HCT116 (cell line): ENCODE measurements around the gene TMEM129. TPM values are rescaled to one million over a fixed set of nuclear protein-coding genes. Genes with fewer than 3 reads are reported as not detected.

Experiments
- ATAC-seq: fragments of 200-7000 bp; cut with Tn5 transposase; 2 replicates; pipeline ENCODE4 v1.9.1; 2020; ENCODE audit warnings: mild to moderate bottlenecking, moderate library complexity
- BruUV-seq: library from RNA; stranded (reverse); fragments of 400-500 nt; replicated peaks from 2 replicates; lab custom pipeline; 2021; lab: Mats Ljungman, UMichigan
- CTCF ChIA-PET: fragments of 300-600 bp; sonication (Branson Sonifier 250); formaldehyde crosslinking; loops from one replicate; lab custom pipeline; 2021; ENCODE audit warnings: antibody characterized with exemption; lab: Charles Lee
- POLR2A ChIA-PET: fragments of 300-600, 350-600 bp; sonication (Branson Sonifier 250); formaldehyde crosslinking; loops from one replicate; lab custom pipeline; 2021; ENCODE audit warnings: antibody characterized with exemption; lab: Charles Lee
- RAD21 ChIA-PET, 2 experiments: fragments of 300-600 bp; sonication (Branson Sonifier 250); formaldehyde crosslinking; loops; one replicate each; lab custom pipeline; 2023; ENCODE audit warnings: low total read pairs in 2 of 2; ENCODE audit not compliant: uncharacterized antibody in 2 of 2, unreplicated experiment in 2 of 2, low non-redundant PET in 1 of 2; lab: Charles Lee
- DNase-seq: peaks from one replicate; pipeline ENCODE4 v3.0.0-alpha.2; 2010; ENCODE audit warnings: low read depth, low spot score
- H2AFZ ChIP-seq: fragments of 200-600 bp; shearing (Covaris generic), sonication (generic); 2 replicates; pipeline ENCODE4 v1.6.1; 2017; ENCODE audit warnings: low read depth, mixed run types, mixed read lengths, antibody characterized with exemption, low read length; ENCODE audit not compliant: poor library complexity, severe bottlenecking
- H3K27ac ChIP-seq: 2 replicates; pipeline ENCODE4 v1.5.1; 2012; ENCODE audit warnings: low read depth, low read length
- H3K27me3 ChIP-seq: fragments of 200-600 bp; sonication (generic); 2 replicates; pipeline ENCODE4 v1.6.1; 2016; ENCODE audit warnings: mixed run types, low read length, mixed read lengths; ENCODE audit not compliant: insufficient read depth
- H3K36me3 ChIP-seq, 2 experiments: fragments of 200-500 bp in 1 of 2; fragments of 200-600 bp in 1 of 2; sonication (Bioruptor generic) in 1 of 2; sonication (generic) in 1 of 2; 2 replicates each; pipeline versions ENCODE4 v1.5.1 to v1.6.1; 2014 to 2016; ENCODE audit warnings: low read length in 2 of 2, inconsistent platforms in 1 of 2, mixed read lengths in 1 of 2, mixed run types in 1 of 2; ENCODE audit not compliant: insufficient read depth in 2 of 2, control insufficient read depth in 1 of 2
- H3K4me1 ChIP-seq, 2 experiments: fragments of 200-600 bp in 1 of 2; sonication (generic) in 1 of 2; 2 replicates each; pipeline versions ENCODE4 v1.5.1 to v1.6.1; 2012 to 2017; ENCODE audit warnings: low read length in 2 of 2, inconsistent platforms in 1 of 2, mild to moderate bottlenecking in 1 of 2, mixed read lengths in 1 of 2, mixed run types in 1 of 2, moderate library complexity in 1 of 2; ENCODE audit not compliant: insufficient read depth in 2 of 2, control insufficient read depth in 1 of 2
- H3K4me2 ChIP-seq: fragments of 200-600 bp; sonication (generic); 2 replicates; pipeline ENCODE4 v1.6.1; 2017; ENCODE audit warnings: mixed run types, low read length, mixed read lengths
- H3K4me3 ChIP-seq, 2 experiments: fragments of 200-600 bp in 1 of 2; sonication (generic) in 1 of 2; replicated peaks in 1 of 2; 2 replicates each; pipeline ENCODE4 v1.5.1; 2011 to 2016; ENCODE audit warnings: low read length in 2 of 2, control low read depth in 1 of 2, low read depth in 1 of 2, mild to moderate bottlenecking in 1 of 2, mixed read lengths in 1 of 2, mixed run types in 1 of 2
- H3K79me2 ChIP-seq: fragments of 200-600 bp; sonication (generic); 2 replicates; pipeline ENCODE4 v1.6.1; 2017; ENCODE audit warnings: mild to moderate bottlenecking, mixed run types, low read length, moderate library complexity, mixed read lengths; ENCODE audit not compliant: insufficient read depth
- H3K9ac ChIP-seq: fragments of 200-600 bp; sonication (generic); 2 replicates; pipeline ENCODE4 v1.6.1; 2016; ENCODE audit warnings: low read length, mixed read lengths
- H3K9me2 ChIP-seq: fragments of 200-600 bp; sonication (generic), shearing (Covaris generic); 2 replicates; pipeline ENCODE4 v1.6.1; 2017; ENCODE audit warnings: mixed run types, mild to moderate bottlenecking, moderate library complexity; ENCODE audit not compliant: insufficient read depth
- H3K9me3 ChIP-seq, 2 experiments: fragments of 200-500 bp in 1 of 2; fragments of 200-600 bp in 1 of 2; sonication (Bioruptor generic) in 1 of 2; sonication (generic) in 1 of 2; 2 replicates each; pipeline ENCODE4 v1.6.1; 2014 to 2017; ENCODE audit warnings: low read length in 2 of 2, mixed read lengths in 2 of 2, inconsistent platforms in 1 of 2, low read depth in 1 of 2, mild to moderate bottlenecking in 1 of 2, mixed run types in 1 of 2, moderate library complexity in 1 of 2; ENCODE audit not compliant: control insufficient read depth in 1 of 2, insufficient read depth in 1 of 2
- H4K20me1 ChIP-seq: fragments of 200-600 bp; sonication (generic), shearing (Covaris generic); 2 replicates; pipeline ENCODE4 v1.6.1; 2017; ENCODE audit warnings: mixed run types, mild to moderate bottlenecking, moderate library complexity; ENCODE audit not compliant: insufficient read depth
- CEBPB ChIP-seq: IDR thresholded peaks from 2 replicates; pipeline ENCODE4 v1.6.1; 2012; ENCODE audit warnings: low read depth
- FOSL1 ChIP-seq: IDR thresholded peaks from 2 replicates; pipeline ENCODE4 v1.6.1; 2012; ENCODE audit warnings: low read depth
- POLR2A ChIP-seq: IDR thresholded peaks from 2 replicates; pipeline ENCODE4 v1.7.0; 2011; ENCODE audit warnings: borderline replicate concordance; ENCODE audit not compliant: insufficient read depth, insufficient read length; ENCODE audit errors: extremely low read depth
- POLR2AphosphoS5 ChIP-seq: IDR thresholded peaks from 2 replicates; pipeline ENCODE4 v1.6.1; 2011; ENCODE audit warnings: mild to moderate bottlenecking, low read depth, low read length, moderate library complexity
- SRF ChIP-seq: IDR thresholded peaks from 2 replicates; pipeline ENCODE4 v1.6.1; 2012; ENCODE audit warnings: low read depth
- TCF7L2 ChIP-seq: IDR thresholded peaks from 2 replicates; pipeline ENCODE4 v1.7.0; 2011; ENCODE audit warnings: borderline replicate concordance, inconsistent platforms; ENCODE audit not compliant: insufficient read depth, insufficient read length; ENCODE audit errors: extremely low read depth
- ZFX ChIP-seq: fragments of 450-650 bp; IDR thresholded peaks from 2 replicates; pipeline ENCODE4 v1.6.1; 2017
- intact Hi-C: fragments of 100-400 bp; cut with micrococcal nuclease; formaldehyde crosslinking; loops from 2 replicates; pipeline ENCODE4 v1.10.0; 2022
- total RNA-seq: library from RNA; stranded (reverse); gene quantifications from one replicate; pipeline ENCODE4 v1.2.1, GENCODE V29; 2021; ENCODE audit not compliant: unreplicated experiment

Gene TMEM129
- total RNA-seq, 1 experiment from 2014 or later, result 29.4 TPM

DNA sequence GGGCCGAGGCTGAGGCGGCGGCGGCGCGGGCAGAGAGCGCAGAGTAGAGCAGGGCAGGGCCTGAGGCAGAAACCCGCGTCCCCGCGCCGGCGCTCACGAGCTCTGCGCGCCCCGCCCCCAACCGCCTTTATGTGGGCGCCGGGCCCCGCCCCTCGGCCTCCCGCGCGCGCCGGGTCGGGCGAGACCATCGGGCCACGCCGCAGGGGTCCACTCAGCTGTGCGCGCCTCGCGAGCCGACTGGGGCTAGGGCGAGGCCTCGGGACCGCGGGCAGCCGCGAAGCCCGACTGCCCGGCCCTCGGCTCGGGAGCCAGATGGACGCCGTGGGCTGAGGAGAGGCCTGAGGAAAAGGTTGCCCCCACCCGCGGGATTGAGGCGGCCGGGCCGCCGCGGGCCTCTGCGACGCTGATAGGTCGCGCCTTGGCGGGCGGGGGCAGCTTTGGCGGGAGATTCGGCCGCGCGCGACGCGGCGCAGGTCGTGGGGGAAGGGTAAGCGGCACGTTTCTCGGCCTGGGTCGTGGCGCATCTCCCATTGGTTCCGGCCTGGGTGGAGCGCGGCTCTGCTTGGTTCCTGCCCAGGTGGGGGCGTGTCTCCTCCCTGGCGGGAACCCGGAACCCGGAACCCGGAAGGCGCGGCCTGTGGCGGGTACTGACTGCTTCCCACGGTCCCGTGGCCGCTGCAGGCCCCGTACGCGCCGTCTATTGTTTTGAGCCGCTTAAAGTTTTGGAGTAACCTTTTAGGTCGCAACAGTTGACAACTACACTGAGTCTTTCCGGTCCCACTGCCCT lies 8.7 kb downstream of the TMEM129 start, which contains the start of gene SLBP:
TSS of gene SLBP (minus strand) at position 104 of the 787 bp plus-strand sequence. CDS start 131 bp downstream, outside the sequence.
- peak within 1 kb of the TSS; percentile 95 for H3K9ac ChIP-seq
- H3K27ac ChIP-seq, result peak within 1 kb of the TSS; percentile 100
- peak within 1 kb of the TSS; percentile 92 for H3K4me2 ChIP-seq
- no peaks in the 10 kb centered on the region for H3K9me3 ChIP-seq
- H3K27me3 ChIP-seq, result no peaks in the 10 kb centered on the region
- H3K4me1 ChIP-seq, result peaks cover 11 to 39% of the 10 kb centered on the region in 2 experiments; a peak in 3 of 4 replicates
- intact Hi-C loops, result no loop called here
- H3K9me2 ChIP-seq, result no peaks in the 10 kb centered on the region
- ChIA-PET POLR2A (interaction anchor here (0.9 to 1.7 kb wide), 5 partner anchors 8 to 29 kb away, joined by 3 to 19 read pairs (median 5); partner anchors contain the start of genes TACC3 and TMEM129), CTCF (interaction anchor here (0.7 to 1.8 kb wide), 4 partner anchors 14 to 199 kb away, joined by 3 to 10 read pairs (median 3); no protein-coding TSS in a partner anchor), RAD21 (no interaction called here)
- peaks cover 2 to 19% of the 10 kb centered on the region in 2 experiments; a peak in 2 of 4 replicates for H3K36me3 ChIP-seq
- peak; percentile 85 for ATAC-seq
- BruUV-seq, result no TSS peak
- peak; percentile 88 for TF ChIP-seq POLR2AphosphoS5
- TF ChIP-seq POLR2A, result peak; percentile 79
- peak; percentile 47; the same call in 1 of the 2 replicates for TF ChIP-seq ZFX
- no peak for TF ChIP-seq CEBPB
- TF ChIP-seq SRF, result no peak
- TF ChIP-seq FOSL1, result no peak
- peak; percentile 68 for TF ChIP-seq TCF7L2
- no peak within 1 kb of the TSS for H2AFZ ChIP-seq
- H3K79me2 ChIP-seq, result peaks cover 84% of the 10 kb centered on the region
- H3K4me3 ChIP-seq, result peak within 1 kb of the TSS; percentile 71 to 98
- peak; percentile 93 for DNase-seq
- H4K20me1 ChIP-seq, result peaks cover 21% of the 10 kb centered on the region; the same call in 1 of the 2 replicates
